Measurements from ENCODE around the gene SORBS2.

The SORBS2 gene

DNA sequence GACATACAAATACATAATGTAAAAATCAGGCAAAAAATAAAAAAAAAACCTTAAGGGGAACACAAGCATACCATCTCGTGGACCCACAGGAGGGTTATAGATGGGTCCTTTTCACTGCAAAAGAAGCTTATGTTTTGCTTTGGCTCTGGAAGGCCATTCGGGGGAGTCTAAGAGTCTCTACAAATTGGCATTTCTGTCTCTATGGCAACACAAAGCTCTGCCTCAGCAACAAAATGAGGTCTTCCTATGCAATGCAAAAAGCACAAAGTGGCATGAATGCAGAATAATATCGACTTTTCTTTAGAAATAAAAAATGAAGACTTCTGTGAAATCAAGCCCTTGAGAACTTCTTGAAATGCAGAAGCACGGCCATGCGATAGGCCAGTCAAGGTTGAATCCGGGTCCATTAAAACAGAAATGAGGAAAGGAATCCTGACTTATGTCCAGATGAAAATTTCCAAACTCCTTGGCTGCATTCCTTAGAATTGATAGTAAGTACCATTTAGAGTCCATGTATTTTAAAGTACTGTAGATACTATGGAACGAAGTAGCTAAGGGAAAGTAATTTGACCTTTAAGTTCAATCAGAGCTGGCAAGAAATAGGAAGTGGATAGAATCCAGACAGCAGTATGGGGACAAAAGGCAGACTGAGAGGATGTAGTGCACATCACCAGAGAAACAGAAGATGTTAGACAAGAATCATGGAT, 213.0 kb downstream of the SORBS2 start:
- H3K4me3 ChIP-seq (ENCODE audit: low read depth, low read length): no peak overlapping the region
- no peak for DNase-seq (ENCODE audit: low read depth)
- TF ChIP-seq, protein P1, sequence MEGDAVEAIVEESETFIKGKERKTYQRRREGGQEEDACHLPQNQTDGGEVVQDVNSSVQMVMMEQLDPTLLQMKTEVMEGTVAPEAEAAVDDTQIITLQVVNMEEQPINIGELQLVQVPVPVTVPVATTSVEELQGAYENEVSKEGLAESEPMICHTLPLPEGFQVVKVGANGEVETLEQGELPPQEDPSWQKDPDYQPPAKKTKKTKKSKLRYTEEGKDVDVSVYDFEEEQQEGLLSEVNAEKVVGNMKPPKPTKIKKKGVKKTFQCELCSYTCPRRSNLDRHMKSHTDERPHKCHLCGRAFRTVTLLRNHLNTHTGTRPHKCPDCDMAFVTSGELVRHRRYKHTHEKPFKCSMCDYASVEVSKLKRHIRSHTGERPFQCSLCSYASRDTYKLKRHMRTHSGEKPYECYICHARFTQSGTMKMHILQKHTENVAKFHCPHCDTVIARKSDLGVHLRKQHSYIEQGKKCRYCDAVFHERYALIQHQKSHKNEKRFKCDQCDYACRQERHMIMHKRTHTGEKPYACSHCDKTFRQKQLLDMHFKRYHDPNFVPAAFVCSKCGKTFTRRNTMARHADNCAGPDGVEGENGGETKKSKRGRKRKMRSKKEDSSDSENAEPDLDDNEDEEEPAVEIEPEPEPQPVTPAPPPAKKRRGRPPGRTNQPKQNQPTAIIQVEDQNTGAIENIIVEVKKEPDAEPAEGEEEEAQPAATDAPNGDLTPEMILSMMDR (conservative IDR thresholded peaks at IDR 0.05; ENCODE audit: low read depth, low read length): no peak

DNA sequence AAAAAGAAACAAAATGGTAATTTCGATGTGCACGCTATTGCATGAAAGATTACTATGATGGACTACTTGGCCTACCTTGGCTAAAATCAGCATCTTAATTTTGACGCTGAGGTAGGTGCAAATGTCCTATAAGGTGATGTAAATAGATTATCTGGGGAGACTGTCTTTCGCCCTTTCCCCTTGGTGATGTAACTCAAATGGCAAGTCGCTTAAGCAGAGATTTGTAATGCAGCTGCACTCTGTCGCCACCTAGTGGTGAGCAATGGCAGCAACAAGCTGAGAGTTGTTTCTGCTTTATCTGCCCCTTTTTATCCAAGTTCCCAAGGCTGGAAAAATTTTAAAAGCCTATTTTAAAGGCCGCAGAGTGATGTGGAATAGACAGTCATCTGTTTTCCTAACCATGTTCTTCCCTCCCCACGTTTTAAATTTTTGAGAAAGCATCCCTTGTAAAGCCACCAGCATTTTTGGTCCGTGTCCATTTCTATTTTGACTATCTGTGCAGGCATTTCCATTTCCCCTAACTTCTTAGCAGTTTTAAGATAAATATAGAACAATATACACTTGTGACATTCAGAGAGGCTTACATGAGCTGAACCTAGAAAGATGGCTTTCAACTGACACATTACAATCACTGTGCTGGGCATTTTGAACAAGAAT, 214.3 kb downstream of the SORBS2 start:
- TF ChIP-seq, protein P1 (conservative IDR thresholded peaks at IDR 0.05; ENCODE audit: low read depth, low read length): peak; percentile 100
- peak; percentile 87 for DNase-seq (ENCODE audit: low read depth)
- no peak overlapping the region for H3K4me3 ChIP-seq (ENCODE audit: low read depth, low read length)

DNA sequence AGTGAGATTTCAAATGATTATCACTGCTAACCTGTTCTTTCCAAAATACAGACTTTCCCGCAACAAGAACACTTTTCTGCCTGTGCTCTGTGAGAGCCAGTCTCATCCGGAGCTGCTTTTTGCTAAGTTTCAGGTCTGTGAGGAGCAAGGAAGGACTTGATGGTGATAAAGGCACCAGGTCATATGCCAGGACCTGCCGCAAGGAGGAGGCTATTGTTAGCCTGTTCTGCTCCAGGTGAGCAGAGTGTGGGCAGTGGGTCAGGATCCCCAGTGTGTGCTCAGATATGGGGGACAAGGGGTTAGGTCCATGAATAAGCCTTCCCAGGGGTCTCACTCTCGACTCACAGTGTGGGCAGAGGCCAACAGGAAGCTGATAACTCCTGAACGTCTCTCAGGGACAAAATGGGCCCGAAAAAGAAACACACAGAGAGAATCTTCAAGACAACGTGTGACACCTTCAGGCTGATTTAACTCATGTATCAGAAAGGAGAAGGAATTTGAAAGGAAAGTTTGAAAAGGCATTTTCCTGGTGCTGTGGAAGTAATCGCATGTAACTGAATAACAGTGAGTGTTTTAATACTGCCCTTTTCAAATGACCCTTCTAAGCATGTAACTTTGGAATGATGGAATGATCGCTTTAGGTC, 219.0 kb downstream of the SORBS2 start:
- TF ChIP-seq, protein P1 (conservative IDR thresholded peaks at IDR 0.05; ENCODE audit: low read depth, low read length): peak; percentile 15
- H3K4me3 ChIP-seq (ENCODE audit: low read depth, low read length): no peak overlapping the region
- peak; percentile 58 for DNase-seq (ENCODE audit: low read depth)

DNA sequence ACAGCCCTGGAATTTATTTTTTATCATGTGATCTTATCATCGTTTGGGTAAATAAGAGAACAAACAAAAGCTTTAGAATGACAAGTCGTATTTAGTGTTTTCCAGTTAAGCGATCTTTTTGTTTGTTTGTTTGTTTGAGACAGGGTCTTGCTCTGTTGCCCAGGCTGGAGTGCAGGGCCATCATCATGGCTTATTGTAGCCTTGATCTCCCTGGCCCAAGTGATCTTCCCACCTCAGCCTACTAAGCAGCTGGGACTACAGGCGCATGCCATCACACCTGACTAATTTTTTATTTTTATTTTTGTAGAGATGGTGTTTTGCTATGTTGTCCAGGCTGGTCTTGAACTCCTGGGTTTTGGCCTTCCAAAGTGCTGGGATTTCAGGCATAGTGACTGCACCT, 219.6 kb downstream of the SORBS2 start:
- H3K4me3 ChIP-seq (ENCODE audit: low read depth, low read length): no peak overlapping the region
- TF ChIP-seq, protein P1 (conservative IDR thresholded peaks at IDR 0.05; ENCODE audit: low read depth, low read length): no peak
- DNase-seq (ENCODE audit: low read depth): no peak

DNA sequence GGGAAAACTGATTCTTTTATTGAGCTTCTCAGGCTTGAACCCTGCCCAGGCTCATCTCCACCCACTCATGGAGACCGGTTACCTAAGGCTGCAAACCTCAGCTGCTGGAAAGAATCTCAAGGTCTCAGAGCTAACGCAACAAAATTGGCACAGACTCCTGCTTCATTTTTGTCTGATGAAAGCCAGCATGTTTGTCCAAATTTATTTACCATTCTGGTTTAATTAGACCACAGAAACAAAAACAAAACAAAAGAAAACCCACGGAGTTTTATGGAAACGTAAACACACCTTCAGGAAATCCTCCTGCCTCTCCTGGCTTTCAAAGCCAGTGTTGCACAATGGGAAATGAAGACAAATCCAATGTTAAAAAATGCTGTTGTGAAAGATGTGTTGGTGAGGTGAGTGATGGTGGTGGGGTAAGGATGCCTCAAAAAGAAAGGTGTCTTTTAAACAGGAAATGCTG, 220.3 kb downstream of the SORBS2 start:
- TF ChIP-seq, protein P1 (conservative IDR thresholded peaks at IDR 0.05; ENCODE audit: low read depth, low read length): no peak
- no peak overlapping the region for H3K4me3 ChIP-seq (ENCODE audit: low read depth, low read length)
- DNase-seq (ENCODE audit: low read depth): peak; percentile 68

DNA sequence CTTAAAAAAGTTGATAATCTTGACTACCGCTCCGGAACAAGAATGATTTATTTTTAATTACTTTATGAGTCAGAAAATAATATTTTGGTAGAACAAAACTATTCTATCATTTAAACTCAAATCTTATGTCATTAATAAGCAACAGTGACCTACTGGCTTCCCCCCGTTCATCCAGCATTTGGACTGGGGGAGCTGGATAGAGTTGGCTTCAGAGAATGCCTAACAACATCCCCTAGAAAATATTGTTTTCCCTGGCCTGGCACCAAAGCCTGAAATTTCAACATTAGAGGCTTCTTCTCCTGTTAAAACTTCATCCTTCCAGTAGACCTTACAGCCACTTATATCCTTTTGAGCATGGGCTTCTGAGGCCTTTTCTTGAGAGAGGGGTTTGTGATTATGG, 221.0 kb downstream of the SORBS2 start:
- no peak for DNase-seq (ENCODE audit: low read depth)
- no peak overlapping the region for H3K4me3 ChIP-seq (ENCODE audit: low read depth, low read length)

More for the DNA sequence above, 221.0 kb downstream of the SORBS2 start:
- TF ChIP-seq, protein P1 (conservative IDR thresholded peaks at IDR 0.05; ENCODE audit: low read depth, low read length): no peak
